ENCODE data around the gene TUBE1. TPM values are rescaled to one million over a fixed set of nuclear protein-coding genes. Genes with fewer than 3 reads are reported as not detected.

The TUBE1 gene
- total RNA-seq, 1 experiment from 2014 or later: 11.6 TPM

- no peak for DNase-seq
- Histone ChIP-seq H2AK5ac (ENCODE audit: insufficient read length, low read length) (no peak overlapping the region), H3K23ac (ENCODE audit: insufficient read length, low read depth, low read length) (no peak overlapping the region), H4K5ac (ENCODE audit: insufficient read length, low read depth, low read length) (no peak overlapping the region), H3K4me2 (ENCODE audit: insufficient read depth, insufficient read length, low read length) (peak overlapping the region; percentile 71), H3K23me2 (ENCODE audit: insufficient read length, low read depth, low read length, poor library complexity, severe bottlenecking) (no peaks in the 10 kb centered on the region), H3K9me3 (ENCODE audit: control insufficient read depth, low read depth, low read length) (no peaks in the 10 kb centered on the region), H3K56ac (ENCODE audit: insufficient read length, low read depth, low read length) (no peak overlapping the region), H3T11ph (ENCODE audit: low read length) (no peak overlapping the region), H3K27me3 (ENCODE audit: insufficient read depth, low read length) (no peaks in the 10 kb centered on the region), H2BK5ac (ENCODE audit: insufficient read length, low read length) (no peak overlapping the region), H4K91ac (ENCODE audit: insufficient read length, low read depth, low read length) (no peak overlapping the region), H2AFZ (ENCODE audit: low read length) (no peak overlapping the region), H3K14ac (ENCODE audit: insufficient read depth, low read length) (no peak overlapping the region), H3K4ac (ENCODE audit: low read depth, low read length) (no peak overlapping the region), H4K8ac (replicated peaks; ENCODE audit: insufficient read length, low read depth, low read length) (no peak overlapping the region), H3K9ac (ENCODE audit: extremely low read depth, insufficient read length, low read length) (peak overlapping the region; percentile 5), H3K4me1 (ENCODE audit: insufficient read depth, low read length) (no peaks in the 10 kb centered on the region), H3K27ac (ENCODE audit: insufficient read length, low read depth, low read length) (no peak overlapping the region), H3K79me2 (ENCODE audit: insufficient read depth, low read length) (no peaks in the 10 kb centered on the region), H3K79me1 (ENCODE audit: insufficient read depth, low read depth, low read length, poor library complexity, severe bottlenecking) (no peaks in the 10 kb centered on the region), H2BK120ac (ENCODE audit: low read depth, low read length, poor library complexity, severe bottlenecking) (no peak overlapping the region), H2BK20ac (ENCODE audit: low read depth, low read length, poor library complexity, severe bottlenecking) (no peak overlapping the region), H2BK12ac (ENCODE audit: insufficient read length, low read depth, low read length) (no peak overlapping the region), H4K20me1 (ENCODE audit: control insufficient read depth, insufficient read depth, insufficient read length) (no peaks in the 10 kb centered on the region), H3K18ac (ENCODE audit: insufficient read length, low read depth, low read length) (no peak overlapping the region), H2BK15ac (ENCODE audit: low read depth, low read length) (no peak overlapping the region)
- Mint-ChIP-seq H3K4me1 (no peaks in the 10 kb centered on the region), H3K9me3 (no peaks in the 10 kb centered on the region), H3K27ac (no peak overlapping the region), H3K27me3 (ENCODE audit: low read depth) (peaks cover 10% of the 10 kb centered on the region), H3K4me3 (no peak overlapping the region), H3K36me3 (ENCODE audit: insufficient read depth in 1 of 3, low read depth in 3 of 3) (no peaks in the 10 kb centered on the region; a peak in 2 of 7 replicates)
- WGBS (ENCODE audit: extremely low coverage, insufficient read length, low lambda C conversion rate): no CpG with 5 or more reads among the region's 7 CpGs
- TF ChIP-seq, protein P1, sequence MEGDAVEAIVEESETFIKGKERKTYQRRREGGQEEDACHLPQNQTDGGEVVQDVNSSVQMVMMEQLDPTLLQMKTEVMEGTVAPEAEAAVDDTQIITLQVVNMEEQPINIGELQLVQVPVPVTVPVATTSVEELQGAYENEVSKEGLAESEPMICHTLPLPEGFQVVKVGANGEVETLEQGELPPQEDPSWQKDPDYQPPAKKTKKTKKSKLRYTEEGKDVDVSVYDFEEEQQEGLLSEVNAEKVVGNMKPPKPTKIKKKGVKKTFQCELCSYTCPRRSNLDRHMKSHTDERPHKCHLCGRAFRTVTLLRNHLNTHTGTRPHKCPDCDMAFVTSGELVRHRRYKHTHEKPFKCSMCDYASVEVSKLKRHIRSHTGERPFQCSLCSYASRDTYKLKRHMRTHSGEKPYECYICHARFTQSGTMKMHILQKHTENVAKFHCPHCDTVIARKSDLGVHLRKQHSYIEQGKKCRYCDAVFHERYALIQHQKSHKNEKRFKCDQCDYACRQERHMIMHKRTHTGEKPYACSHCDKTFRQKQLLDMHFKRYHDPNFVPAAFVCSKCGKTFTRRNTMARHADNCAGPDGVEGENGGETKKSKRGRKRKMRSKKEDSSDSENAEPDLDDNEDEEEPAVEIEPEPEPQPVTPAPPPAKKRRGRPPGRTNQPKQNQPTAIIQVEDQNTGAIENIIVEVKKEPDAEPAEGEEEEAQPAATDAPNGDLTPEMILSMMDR (conservative IDR thresholded peaks at IDR 0.05): no peak
Observed at GRCh38 chr6:112087916-112088315, 634 bp upstream of the TUBE1 start.

Data from H9 (cell line).